Neural cell (in vitro differentiated cells): Measurements from ENCODE around the gene LPCAT4. TPM values are rescaled to one million over a fixed set of nuclear protein-coding genes. Genes with fewer than 3 reads are reported as not detected.
"Not testable (repeated sequence)": the region's sequence is repeated elsewhere in the genome, so short reads cannot be mapped to it uniquely, and the experiment has no call there.

Experiments used
- H2AFZ ChIP-seq: fragments of 200-600, 300-800 bp; sonication (generic), shearing (Covaris generic); 2 replicates; pipeline ENCODE4 v1.6.0; 2014; ENCODE audit warnings: low read depth, mild to moderate bottlenecking, antibody characterized with exemption, low read length, moderate library complexity
- H3F3A ChIP-seq: fragments of 200-600 bp; shearing (Covaris generic); 2 replicates; pipeline ENCODE4 v1.6.1; 2016; ENCODE audit warnings: mild to moderate bottlenecking, moderate library complexity, mixed read lengths, antibody characterized with exemption, low read length; ENCODE audit not compliant: insufficient read depth, poor library complexity, severe bottlenecking
- H3K27ac ChIP-seq: fragments of 200-600, 300-800 bp; sonication (generic), shearing (Covaris generic); 2 replicates; pipeline ENCODE4 v1.5.1; 2014; ENCODE audit warnings: mild to moderate bottlenecking, low read length, moderate library complexity
- H3K27me3 ChIP-seq: fragments of 300-800, 200-600 bp; sonication (generic), shearing (Covaris generic); 2 replicates; pipeline ENCODE4 v1.6.0; 2014; ENCODE audit warnings: mild to moderate bottlenecking, low read depth, low read length, moderate library complexity; ENCODE audit not compliant: insufficient read depth
- H3K36me3 ChIP-seq: fragments of 300-800, 200-600 bp; sonication (generic), shearing (Covaris generic); 2 replicates; pipeline ENCODE4 v1.5.1; 2014; ENCODE audit warnings: mild to moderate bottlenecking, antibody characterized with exemption, low read length, moderate library complexity; ENCODE audit not compliant: insufficient read depth
- H3K4me2 ChIP-seq: fragments of 300-800, 200-600 bp; sonication (generic), shearing (Covaris generic); 2 replicates; pipeline ENCODE4 v1.6.0; 2014; ENCODE audit warnings: mild to moderate bottlenecking, low read length
- H3K4me3 ChIP-seq: fragments of 300-800, 200-600 bp; sonication (generic), shearing (Covaris generic); 2 replicates; pipeline ENCODE4 v1.5.1; 2014; ENCODE audit warnings: mild to moderate bottlenecking, low read length, moderate library complexity
- H3K79me2 ChIP-seq: fragments of 200-600 bp; shearing (Covaris generic); replicated peaks from 2 replicates; pipeline ENCODE4 v1.6.0; 2014; ENCODE audit warnings: mild to moderate bottlenecking, low read length, moderate library complexity; ENCODE audit not compliant: insufficient read depth
- H3K9ac ChIP-seq: fragments of 300-800, 200-600 bp; sonication (generic), shearing (Covaris generic); 2 replicates; pipeline ENCODE4 v1.6.1; 2016; ENCODE audit warnings: mild to moderate bottlenecking, low read length, mixed read lengths
- H3K9me2 ChIP-seq: fragments of 200-600 bp; shearing (Covaris generic); 2 replicates; pipeline ENCODE4 v1.6.1; 2016; ENCODE audit warnings: mild to moderate bottlenecking, low read length, mixed read lengths; ENCODE audit not compliant: insufficient read depth
- H3K9me3 ChIP-seq: fragments of 200-600, 300-800 bp; sonication (generic), shearing (Covaris generic); 2 replicates; pipeline ENCODE4 v1.6.1; 2016; ENCODE audit warnings: mild to moderate bottlenecking, mixed run types, low read length, moderate library complexity, mixed read lengths
- H4K20me1 ChIP-seq: fragments of 200-600 bp; shearing (Covaris generic); 2 replicates; pipeline ENCODE4 v1.6.1; 2016; ENCODE audit warnings: mild to moderate bottlenecking, mixed run types; ENCODE audit not compliant: insufficient read depth
- EP300 ChIP-seq: fragments of 450-650 bp; conservative IDR thresholded peaks from 2 replicates; pipeline ENCODE4 v1.6.1; 2014; ENCODE audit warnings: antibody characterized with exemption, mild to moderate bottlenecking, moderate library complexity; ENCODE audit not compliant: poor library complexity, severe bottlenecking
- EZH2 ChIP-seq: fragments of 200-600, 300-800 bp; shearing (Covaris generic), sonication (generic); IDR thresholded peaks from 2 replicates; pipeline ENCODE4 v1.6.1; 2014; ENCODE audit warnings: antibody characterized with exemption, low read length, borderline replicate concordance, mild to moderate bottlenecking; ENCODE audit not compliant: insufficient read depth, poor library complexity, severe bottlenecking
- MXI1 ChIP-seq: fragments of 450-650 bp; conservative IDR thresholded peaks from 2 replicates; pipeline ENCODE4 v1.6.1; 2014; ENCODE audit warnings: antibody characterized with exemption, mild to moderate bottlenecking; ENCODE audit not compliant: poor library complexity, severe bottlenecking
- POLR2AphosphoS5 ChIP-seq: IDR thresholded peaks from 2 replicates; pipeline ENCODE4 v1.6.1; 2012
- RAD21 ChIP-seq: fragments of 450-650 bp; conservative IDR thresholded peaks from 2 replicates; pipeline ENCODE4 v1.6.1; 2014; ENCODE audit warnings: antibody characterized with exemption, mild to moderate bottlenecking, moderate library complexity
- SMC3 ChIP-seq: fragments of 450-650 bp; conservative IDR thresholded peaks from 2 replicates; pipeline ENCODE4 v1.6.1; 2014; ENCODE audit warnings: antibody characterized with exemption, mild to moderate bottlenecking, moderate library complexity; ENCODE audit not compliant: poor library complexity
- TAF1 ChIP-seq: IDR thresholded peaks from 2 replicates; pipeline ENCODE4 v1.6.1; 2012; ENCODE audit warnings: low read depth
- polyA plus RNA-seq: library from polyadenylated mRNA; depleted of rRNA; stranded (reverse); fragments of >200 nt; gene quantifications from 2 replicates; pipeline ENCODE4 v1.2.3, GENCODE V29; 2014
- TF ChIP-seq, protein P1 (sequence below): IDR thresholded peaks from 2 replicates; pipeline ENCODE4 v1.6.1; 2012; ENCODE audit warnings: borderline replicate concordance
- TF ChIP-seq, protein P2 (sequence below): fragments of 450-650 bp; IDR thresholded peaks from 2 replicates; pipeline ENCODE4 v1.5.1; 2014; ENCODE audit warnings: antibody characterized with exemption, mild to moderate bottlenecking, moderate library complexity; ENCODE audit not compliant: poor library complexity, severe bottlenecking

Gene LPCAT4
- polyA plus RNA-seq, 1 donor from 2014 or later, result 76.7 TPM

DNA sequence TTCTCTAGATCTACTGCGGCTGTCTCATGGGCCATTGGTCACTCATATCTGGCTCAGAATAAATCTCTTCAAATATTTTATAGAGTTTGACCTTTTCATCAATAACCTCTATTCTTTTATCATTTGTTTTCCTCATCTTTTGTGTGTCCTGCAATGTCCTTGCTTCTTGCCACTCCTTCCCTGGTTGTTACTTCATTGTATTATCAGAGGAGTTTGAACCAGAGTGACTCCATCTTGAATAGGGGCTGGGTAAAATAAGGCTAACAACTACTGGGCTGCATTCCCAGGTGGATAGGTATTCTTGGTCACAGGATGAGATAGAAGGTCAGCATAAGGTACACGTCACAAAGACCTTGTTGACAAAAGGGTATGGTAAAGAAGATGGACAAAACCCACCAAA, 9.9 kb upstream of the LPCAT4 start:
- Histone ChIP-seq H3K36me3 (no peaks in the 10 kb centered on the region), H2AFZ (no peak overlapping the region), H3K9me2 (no peaks in the 10 kb centered on the region), H3K4me3 (no peak overlapping the region), H3K27me3 (no peaks in the 10 kb centered on the region), H3K9ac (no peak overlapping the region), H3K79me2 (no peaks in the 10 kb centered on the region), H3K4me2 (no peak overlapping the region), H3F3A (no peaks in the 10 kb centered on the region), H3K27ac (no peak overlapping the region), H3K9me3 (no peaks in the 10 kb centered on the region), H4K20me1 (no peaks in the 10 kb centered on the region)
- TF ChIP-seq, protein P1, sequence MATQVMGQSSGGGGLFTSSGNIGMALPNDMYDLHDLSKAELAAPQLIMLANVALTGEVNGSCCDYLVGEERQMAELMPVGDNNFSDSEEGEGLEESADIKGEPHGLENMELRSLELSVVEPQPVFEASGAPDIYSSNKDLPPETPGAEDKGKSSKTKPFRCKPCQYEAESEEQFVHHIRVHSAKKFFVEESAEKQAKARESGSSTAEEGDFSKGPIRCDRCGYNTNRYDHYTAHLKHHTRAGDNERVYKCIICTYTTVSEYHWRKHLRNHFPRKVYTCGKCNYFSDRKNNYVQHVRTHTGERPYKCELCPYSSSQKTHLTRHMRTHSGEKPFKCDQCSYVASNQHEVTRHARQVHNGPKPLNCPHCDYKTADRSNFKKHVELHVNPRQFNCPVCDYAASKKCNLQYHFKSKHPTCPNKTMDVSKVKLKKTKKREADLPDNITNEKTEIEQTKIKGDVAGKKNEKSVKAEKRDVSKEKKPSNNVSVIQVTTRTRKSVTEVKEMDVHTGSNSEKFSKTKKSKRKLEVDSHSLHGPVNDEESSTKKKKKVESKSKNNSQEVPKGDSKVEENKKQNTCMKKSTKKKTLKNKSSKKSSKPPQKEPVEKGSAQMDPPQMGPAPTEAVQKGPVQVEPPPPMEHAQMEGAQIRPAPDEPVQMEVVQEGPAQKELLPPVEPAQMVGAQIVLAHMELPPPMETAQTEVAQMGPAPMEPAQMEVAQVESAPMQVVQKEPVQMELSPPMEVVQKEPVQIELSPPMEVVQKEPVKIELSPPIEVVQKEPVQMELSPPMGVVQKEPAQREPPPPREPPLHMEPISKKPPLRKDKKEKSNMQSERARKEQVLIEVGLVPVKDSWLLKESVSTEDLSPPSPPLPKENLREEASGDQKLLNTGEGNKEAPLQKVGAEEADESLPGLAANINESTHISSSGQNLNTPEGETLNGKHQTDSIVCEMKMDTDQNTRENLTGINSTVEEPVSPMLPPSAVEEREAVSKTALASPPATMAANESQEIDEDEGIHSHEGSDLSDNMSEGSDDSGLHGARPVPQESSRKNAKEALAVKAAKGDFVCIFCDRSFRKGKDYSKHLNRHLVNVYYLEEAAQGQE, result no peak
- TF ChIP-seq EZH2 (no peak), POLR2AphosphoS5 (no peak), RAD21 (no peak), SMC3 (no peak), MXI1 (no peak), EP300 (no peak), TAF1 (no peak)
- TF ChIP-seq, protein P2, sequence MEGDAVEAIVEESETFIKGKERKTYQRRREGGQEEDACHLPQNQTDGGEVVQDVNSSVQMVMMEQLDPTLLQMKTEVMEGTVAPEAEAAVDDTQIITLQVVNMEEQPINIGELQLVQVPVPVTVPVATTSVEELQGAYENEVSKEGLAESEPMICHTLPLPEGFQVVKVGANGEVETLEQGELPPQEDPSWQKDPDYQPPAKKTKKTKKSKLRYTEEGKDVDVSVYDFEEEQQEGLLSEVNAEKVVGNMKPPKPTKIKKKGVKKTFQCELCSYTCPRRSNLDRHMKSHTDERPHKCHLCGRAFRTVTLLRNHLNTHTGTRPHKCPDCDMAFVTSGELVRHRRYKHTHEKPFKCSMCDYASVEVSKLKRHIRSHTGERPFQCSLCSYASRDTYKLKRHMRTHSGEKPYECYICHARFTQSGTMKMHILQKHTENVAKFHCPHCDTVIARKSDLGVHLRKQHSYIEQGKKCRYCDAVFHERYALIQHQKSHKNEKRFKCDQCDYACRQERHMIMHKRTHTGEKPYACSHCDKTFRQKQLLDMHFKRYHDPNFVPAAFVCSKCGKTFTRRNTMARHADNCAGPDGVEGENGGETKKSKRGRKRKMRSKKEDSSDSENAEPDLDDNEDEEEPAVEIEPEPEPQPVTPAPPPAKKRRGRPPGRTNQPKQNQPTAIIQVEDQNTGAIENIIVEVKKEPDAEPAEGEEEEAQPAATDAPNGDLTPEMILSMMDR, result no peak

DNA sequence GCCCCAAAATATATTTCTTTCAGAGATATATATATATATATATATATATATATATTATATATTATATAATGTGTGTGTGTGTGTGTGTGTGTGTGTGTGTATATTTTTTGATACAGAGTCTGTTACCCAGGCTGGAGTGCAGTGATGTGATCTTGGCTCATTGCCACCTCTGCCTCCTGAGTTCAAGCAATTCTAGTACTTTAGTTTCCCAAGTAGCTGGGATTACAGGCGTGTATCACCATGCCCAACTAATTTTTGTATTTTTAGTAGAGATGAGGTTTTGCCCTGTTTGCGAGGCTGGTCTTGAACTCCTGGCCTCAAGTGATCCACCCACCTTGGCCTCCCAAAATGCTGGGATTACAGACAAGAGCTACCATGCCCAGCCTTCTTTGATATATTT, 8.5 kb upstream of the LPCAT4 start:
- not testable (repeated sequence) for H3K4me3 ChIP-seq, H3K27me3 ChIP-seq, H3K9ac ChIP-seq, H4K20me1 ChIP-seq, H3K79me2 ChIP-seq, H3K27ac ChIP-seq, H3K4me2 ChIP-seq, H3F3A ChIP-seq, H3K9me2 ChIP-seq, H3K36me3 ChIP-seq, H3K9me3 ChIP-seq, H2AFZ ChIP-seq

DNA sequence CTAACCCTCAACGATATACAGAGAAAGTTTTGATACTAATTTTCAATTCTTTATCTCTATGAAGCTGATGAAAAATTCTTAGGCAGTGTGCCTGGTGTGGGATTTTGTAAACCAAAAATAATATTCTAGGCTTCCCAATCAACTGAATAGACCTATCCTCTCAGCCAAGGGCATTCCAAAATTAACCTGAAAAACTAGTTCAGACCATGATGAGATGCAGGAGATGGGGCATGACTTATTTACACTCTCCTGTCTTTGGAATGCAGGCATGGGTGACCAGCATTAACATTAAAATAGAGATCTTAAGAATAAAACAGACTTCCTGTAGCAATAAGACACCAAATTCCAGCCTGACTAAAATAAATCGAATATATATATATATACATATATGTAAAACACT, 7.8 kb upstream of the LPCAT4 start:
- TF ChIP-seq, protein P1, result no peak
- TF ChIP-seq EP300, result no peak
- TF ChIP-seq EZH2, result no peak
- TF ChIP-seq, protein P2, result no peak
- TF ChIP-seq RAD21, result no peak
- TF ChIP-seq MXI1, result no peak
- TF ChIP-seq TAF1, result no peak
- TF ChIP-seq POLR2AphosphoS5, result no peak
- no peak for TF ChIP-seq SMC3
- Histone ChIP-seq H2AFZ (no peak overlapping the region), H4K20me1 (no peaks in the 10 kb centered on the region)

More for the DNA sequence above, 7.8 kb upstream of the LPCAT4 start:
- H3K27ac ChIP-seq, result no peak overlapping the region
- no peaks in the 10 kb centered on the region for H3F3A ChIP-seq
- no peaks in the 10 kb centered on the region for H3K9me3 ChIP-seq
- H3K79me2 ChIP-seq, result no peaks in the 10 kb centered on the region
- no peak overlapping the region for H3K4me3 ChIP-seq
- no peaks in the 10 kb centered on the region for H3K36me3 ChIP-seq
- H3K9me2 ChIP-seq, result no peaks in the 10 kb centered on the region
- no peak overlapping the region for H3K4me2 ChIP-seq
- no peak overlapping the region for H3K9ac ChIP-seq
- no peaks in the 10 kb centered on the region for H3K27me3 ChIP-seq
